OCI-LY7 (cell line): ENCODE measurements around the gene ERMN. TPM values are rescaled to one million over a fixed set of nuclear protein-coding genes. Genes with fewer than 3 reads are reported as not detected.

Source experiments
- BruUV-seq: library from RNA; stranded (reverse); fragments of 400-500 nt; replicated peaks from 2 replicates; lab custom pipeline; 2021; lab: Mats Ljungman, UMichigan
- CTCF ChIA-PET: fragments of 300-600 bp; sonication (Branson Sonifier 250); formaldehyde crosslinking; loops from one replicate; lab custom pipeline; 2022; ENCODE audit warnings: antibody characterized with exemption; ENCODE audit not compliant: unreplicated experiment; lab: Charles Lee
- POLR2A ChIA-PET: fragments of 300-600 bp; sonication (Branson Sonifier 250); formaldehyde crosslinking; loops from one replicate; lab custom pipeline; 2022; ENCODE audit warnings: antibody characterized with exemption; lab: Charles Lee
- DNase-seq: peaks from one replicate; pipeline ENCODE4 v3.0.0-alpha.2; 2015; ENCODE audit warnings: low spot score
- H2AFZ ChIP-seq: fragments of 200-600 bp; sonication (generic), shearing (Covaris generic); 2 replicates; pipeline ENCODE4 v1.6.1; 2014; ENCODE audit warnings: mild to moderate bottlenecking, antibody characterized with exemption, low read length, moderate library complexity
- H3K27ac ChIP-seq: fragments of 200-600 bp; sonication (generic); 2 replicates; pipeline ENCODE4 v1.5.1; 2014; ENCODE audit warnings: mixed run types, low read depth, mild to moderate bottlenecking, moderate library complexity, low read length, inconsistent platforms; ENCODE audit not compliant: poor library complexity, severe bottlenecking
- H3K36me3 ChIP-seq: fragments of 200-600 bp; sonication (generic); 2 replicates; pipeline ENCODE4 v1.6.1; 2014; ENCODE audit warnings: mild to moderate bottlenecking, antibody characterized with exemption, low read length, moderate library complexity, mixed read lengths; ENCODE audit not compliant: insufficient read depth
- H3K4me1 ChIP-seq: fragments of 200-600 bp; sonication (generic); 2 replicates; pipeline ENCODE4 v1.5.1; 2014; ENCODE audit warnings: mild to moderate bottlenecking, low read length; ENCODE audit not compliant: insufficient read depth, poor library complexity, severe bottlenecking
- H3K4me2 ChIP-seq: fragments of 200-600 bp; sonication (generic); 2 replicates; pipeline ENCODE4 v1.6.1; 2014; ENCODE audit warnings: mild to moderate bottlenecking, low read length
- H3K4me3 ChIP-seq: fragments of 200-600 bp; sonication (generic); 2 replicates; pipeline ENCODE4 v1.5.1; 2014; ENCODE audit warnings: mild to moderate bottlenecking, low read depth, low read length; ENCODE audit not compliant: poor library complexity, severe bottlenecking
- H3K79me2 ChIP-seq: fragments of 200-600 bp; sonication (generic); 2 replicates; pipeline ENCODE4 v1.6.1; 2016; ENCODE audit warnings: low read depth, mild to moderate bottlenecking, low read length, moderate library complexity, mixed read lengths; ENCODE audit not compliant: insufficient read depth
- H3K9me2 ChIP-seq: fragments of 200-600 bp; sonication (generic); 2 replicates; pipeline ENCODE4 v1.6.1; 2016; ENCODE audit warnings: mild to moderate bottlenecking, low read length, mixed read lengths; ENCODE audit not compliant: insufficient read depth
- H3K9me3 ChIP-seq: fragments of 200-600 bp; sonication (generic); 2 replicates; pipeline ENCODE4 v1.6.1; 2014; ENCODE audit warnings: mild to moderate bottlenecking, mixed run types, low read length, mixed read lengths
- H4K20me1 ChIP-seq: fragments of 200-600 bp; sonication (generic); 2 replicates; pipeline ENCODE4 v1.6.1; 2014; ENCODE audit warnings: mild to moderate bottlenecking, antibody characterized with exemption, low read length, moderate library complexity, mixed read lengths; ENCODE audit not compliant: insufficient read depth
- EZH2phosphoT487 ChIP-seq: fragments of 200-600 bp; sonication (generic); IDR thresholded peaks from 2 replicates; pipeline ENCODE4 v1.6.1; 2018; ENCODE audit warnings: low read depth, borderline replicate concordance, mild to moderate bottlenecking, mixed run types, antibody characterized with exemption, low read length, moderate library complexity, mixed read lengths
- intact Hi-C: fragments of 100-400 bp; cut with micrococcal nuclease; formaldehyde crosslinking; loops from one replicate; pipeline ENCODE4 v1.10.0; 2022; ENCODE audit not compliant: unreplicated experiment
- total RNA-seq, 2 experiments: library from RNA; depleted of rRNA in 1 of 2; stranded (reverse); fragments of >200 nt in 1 of 2; shearing (Covaris generic) in 1 of 2; gene quantifications; 2 replicates each; pipeline ENCODE4 v1.2.3, GENCODE V29; 2014 to 2022
- TF ChIP-seq, protein P1 (sequence below): fragments of 200-600 bp; sonication (generic); conservative IDR thresholded peaks from 2 replicates; pipeline ENCODE4 v1.5.1; 2014; ENCODE audit warnings: mild to moderate bottlenecking, antibody characterized with exemption, low read length, moderate library complexity, mixed read lengths

The ERMN gene
- total RNA-seq, 2 experiments from 2014 or later, result 2.1 to 2.2 TPM

DNA sequence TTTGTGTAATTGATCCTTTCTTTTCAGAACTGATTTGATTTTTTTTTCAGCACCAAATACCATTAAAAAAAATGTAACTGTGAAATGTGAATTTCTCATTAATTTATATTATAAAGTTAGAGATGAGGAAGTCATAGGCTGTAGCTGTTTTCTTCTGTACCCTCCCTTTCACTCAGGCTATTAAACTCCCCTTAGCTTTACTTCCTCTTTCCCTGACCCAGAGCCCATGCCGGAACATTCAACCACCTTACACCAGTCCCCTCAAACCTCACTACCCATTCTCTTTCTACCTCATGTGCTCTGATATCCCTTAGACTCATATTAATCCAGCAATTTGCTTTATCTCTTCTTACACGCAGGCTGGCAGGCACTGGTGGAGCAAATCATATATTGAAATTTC is 55.7 kb downstream of the ERMN start:
- Histone ChIP-seq H3K27ac (no peak overlapping the region), H3K36me3 (no peaks in the 10 kb centered on the region), H3K4me3 (no peak overlapping the region), H2AFZ (no peak overlapping the region), H3K9me2 (no peaks in the 10 kb centered on the region), H3K79me2 (no peaks in the 10 kb centered on the region), H4K20me1 (no peaks in the 10 kb centered on the region), H3K9me3 (no peaks in the 10 kb centered on the region), H3K4me1 (no peaks in the 10 kb centered on the region), H3K4me2 (no peak overlapping the region)
- POLR2A ChIA-PET, result no interaction called here
- no peak for TF ChIP-seq EZH2phosphoT487
- TF ChIP-seq, protein P1, sequence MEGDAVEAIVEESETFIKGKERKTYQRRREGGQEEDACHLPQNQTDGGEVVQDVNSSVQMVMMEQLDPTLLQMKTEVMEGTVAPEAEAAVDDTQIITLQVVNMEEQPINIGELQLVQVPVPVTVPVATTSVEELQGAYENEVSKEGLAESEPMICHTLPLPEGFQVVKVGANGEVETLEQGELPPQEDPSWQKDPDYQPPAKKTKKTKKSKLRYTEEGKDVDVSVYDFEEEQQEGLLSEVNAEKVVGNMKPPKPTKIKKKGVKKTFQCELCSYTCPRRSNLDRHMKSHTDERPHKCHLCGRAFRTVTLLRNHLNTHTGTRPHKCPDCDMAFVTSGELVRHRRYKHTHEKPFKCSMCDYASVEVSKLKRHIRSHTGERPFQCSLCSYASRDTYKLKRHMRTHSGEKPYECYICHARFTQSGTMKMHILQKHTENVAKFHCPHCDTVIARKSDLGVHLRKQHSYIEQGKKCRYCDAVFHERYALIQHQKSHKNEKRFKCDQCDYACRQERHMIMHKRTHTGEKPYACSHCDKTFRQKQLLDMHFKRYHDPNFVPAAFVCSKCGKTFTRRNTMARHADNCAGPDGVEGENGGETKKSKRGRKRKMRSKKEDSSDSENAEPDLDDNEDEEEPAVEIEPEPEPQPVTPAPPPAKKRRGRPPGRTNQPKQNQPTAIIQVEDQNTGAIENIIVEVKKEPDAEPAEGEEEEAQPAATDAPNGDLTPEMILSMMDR, result no peak
- no TSS peak for BruUV-seq
- CTCF ChIA-PET, result no interaction called here
- intact Hi-C loops, result no loop called here
- no peak for DNase-seq

DNA sequence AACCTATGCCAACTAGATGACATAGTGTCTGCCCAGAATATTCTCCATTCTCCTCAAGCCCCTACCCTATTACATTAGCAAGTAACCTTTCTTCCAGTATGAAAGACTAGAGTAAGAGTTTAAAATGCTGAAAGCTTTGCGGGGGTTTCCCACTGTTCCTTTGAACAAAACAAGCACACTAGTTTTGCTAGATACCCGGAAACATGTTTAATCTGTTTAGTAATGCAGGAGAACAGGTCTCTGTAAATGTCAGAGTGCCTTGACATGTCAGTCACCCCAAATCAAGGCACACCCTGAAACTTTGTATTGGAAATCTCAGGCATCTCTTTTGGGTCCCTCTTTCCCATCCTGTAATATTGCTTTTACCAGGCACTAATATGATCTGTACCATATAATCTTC is 56.6 kb downstream of the ERMN start:
- Histone ChIP-seq H3K36me3 (no peaks in the 10 kb centered on the region), H2AFZ (no peak overlapping the region), H3K9me3 (no peaks in the 10 kb centered on the region), H3K9me2 (no peaks in the 10 kb centered on the region), H4K20me1 (no peaks in the 10 kb centered on the region), H3K4me2 (no peak overlapping the region), H3K4me1 (no peaks in the 10 kb centered on the region), H3K27ac (no peak overlapping the region), H3K4me3 (no peak overlapping the region), H3K79me2 (no peaks in the 10 kb centered on the region)
- ChIA-PET CTCF (no interaction called here), POLR2A (no interaction called here)
- DNase-seq, result no peak
- BruUV-seq, result no TSS peak
- intact Hi-C loops, result no loop called here
- TF ChIP-seq EZH2phosphoT487, result no peak
- TF ChIP-seq, protein P1, result no peak

Other genes starting within 250 kb of the ERMN start
- gene GALNT5, start 68.1 kb downstream of the ERMN start, total RNA-seq (2014; rRNA removed; shearing (Covaris generic)), result not detected in 2 replicates
- gene GALNT5, start 68.1 kb downstream of the ERMN start, total RNA-seq (2022), result not detected in 2 replicates
- gene CYTIP, start 118.3 kb upstream of the ERMN start, total RNA-seq (2014; rRNA removed; shearing (Covaris generic)), result 49.2 and 53.0 TPM in 2 replicates
- gene CYTIP, start 118.3 kb upstream of the ERMN start, total RNA-seq (2022), result 60.3 and 64.0 TPM in 2 replicates